Upper lobe of left lung (tissue), 4 donors: Measurements from ENCODE around the gene HOXC11.

Experiments
- EP300 ChIP-seq, 4 donors: sonication (generic); formaldehyde crosslinking; IDR thresholded peaks; one replicate each; pipeline ENCODE4 v1.5.1; 2017; ENCODE audit warnings: antibody characterized with exemption in 4 of 4, control low read depth in 2 of 4
- POLR2A ChIP-seq, 4 donors: fragments of 450-650 bp; IDR thresholded peaks; one replicate each; pipeline ENCODE4 v1.5.1; 2016 to 2017; ENCODE audit warnings: antibody characterized with exemption in 4 of 4, mild to moderate bottlenecking in 2 of 4
- TF ChIP-seq, protein P1 (sequence below), 6 experiments: fragments of 450-650 bp in 4 of 6; fragments of 200-600 bp in 2 of 6; sonication (generic) in 2 of 6; IDR thresholded peaks; one replicate each; pipeline ENCODE4 v1.5.1; 2016 to 2019; ENCODE audit warnings: antibody characterized with exemption in 6 of 6

- no peak for TF ChIP-seq POLR2A (IDR thresholded peaks at IDR 0.05)
- TF ChIP-seq, protein P1, sequence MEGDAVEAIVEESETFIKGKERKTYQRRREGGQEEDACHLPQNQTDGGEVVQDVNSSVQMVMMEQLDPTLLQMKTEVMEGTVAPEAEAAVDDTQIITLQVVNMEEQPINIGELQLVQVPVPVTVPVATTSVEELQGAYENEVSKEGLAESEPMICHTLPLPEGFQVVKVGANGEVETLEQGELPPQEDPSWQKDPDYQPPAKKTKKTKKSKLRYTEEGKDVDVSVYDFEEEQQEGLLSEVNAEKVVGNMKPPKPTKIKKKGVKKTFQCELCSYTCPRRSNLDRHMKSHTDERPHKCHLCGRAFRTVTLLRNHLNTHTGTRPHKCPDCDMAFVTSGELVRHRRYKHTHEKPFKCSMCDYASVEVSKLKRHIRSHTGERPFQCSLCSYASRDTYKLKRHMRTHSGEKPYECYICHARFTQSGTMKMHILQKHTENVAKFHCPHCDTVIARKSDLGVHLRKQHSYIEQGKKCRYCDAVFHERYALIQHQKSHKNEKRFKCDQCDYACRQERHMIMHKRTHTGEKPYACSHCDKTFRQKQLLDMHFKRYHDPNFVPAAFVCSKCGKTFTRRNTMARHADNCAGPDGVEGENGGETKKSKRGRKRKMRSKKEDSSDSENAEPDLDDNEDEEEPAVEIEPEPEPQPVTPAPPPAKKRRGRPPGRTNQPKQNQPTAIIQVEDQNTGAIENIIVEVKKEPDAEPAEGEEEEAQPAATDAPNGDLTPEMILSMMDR (IDR thresholded peaks at IDR 0.05) = no peak
- no peak for TF ChIP-seq EP300 (IDR thresholded peaks at IDR 0.05)
Observed at GRCh38 chr12:53937099-53937498, 35.8 kb upstream of the HOXC11 start.
